Measurements from ENCODE around the gene DGKH.
"Not testable (repeated sequence)": the region's sequence is repeated elsewhere in the genome, so short reads cannot be mapped to it uniquely, and the experiment has no call there.

DGKH gene

DNA sequence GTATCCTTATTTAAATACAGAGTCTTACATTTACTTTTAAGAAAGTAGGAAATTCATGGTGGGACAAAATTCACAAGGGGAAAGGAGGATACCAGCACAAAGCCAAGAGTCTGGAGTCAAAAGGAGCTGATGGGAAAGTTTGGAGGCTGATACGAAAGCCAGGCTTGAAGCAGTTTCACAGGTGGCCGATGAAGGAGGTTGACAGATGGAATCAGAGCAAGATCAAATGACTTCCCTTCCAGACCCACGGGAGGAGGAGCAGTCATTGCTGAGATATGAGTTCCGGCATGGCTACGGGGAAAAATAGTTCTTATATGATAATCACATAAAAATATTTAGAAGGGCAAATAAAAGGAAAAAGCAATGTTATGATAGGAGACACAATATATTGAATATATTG lies 65.0 kb downstream of the DGKH start:
- DNase-seq (ENCODE audit: low read depth in 2 of 2) = no peak

DNA sequence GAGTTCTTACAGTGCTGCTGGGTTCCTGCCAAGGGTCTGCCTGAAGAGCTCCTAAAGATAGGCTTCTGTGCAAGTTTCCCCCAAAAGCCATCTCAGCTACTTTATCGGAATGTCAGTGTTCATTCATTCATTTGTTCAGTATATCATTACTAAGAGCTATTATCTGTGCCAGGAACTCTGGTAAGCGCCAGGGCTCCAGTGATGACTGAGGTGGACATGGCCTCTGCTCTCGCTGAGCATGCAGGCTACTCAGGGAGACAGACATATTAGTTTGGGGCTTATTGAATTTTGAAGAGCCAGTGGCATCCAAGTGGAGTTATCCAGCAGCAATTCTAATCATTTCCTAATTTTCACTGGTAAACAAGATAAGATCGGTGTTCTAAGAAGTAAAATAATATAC lies 65.8 kb downstream of the DGKH start:
- no peak for DNase-seq (ENCODE audit: low read depth in 2 of 2)

GRCh38 chr13:42114912-42115311 lies 66.5 kb downstream of the DGKH start:
- DNase-seq (ENCODE audit: low read depth in 2 of 2) = no peak

GRCh38 chr13:42116225-42116624 lies 67.8 kb downstream of the DGKH start:
- DNase-seq (ENCODE audit: low read depth in 2 of 2) = no peak

GRCh38 chr13:42119041-42119440 lies 70.6 kb downstream of the DGKH start:
- no peak for DNase-seq (ENCODE audit: low read depth in 2 of 2)

DNA sequence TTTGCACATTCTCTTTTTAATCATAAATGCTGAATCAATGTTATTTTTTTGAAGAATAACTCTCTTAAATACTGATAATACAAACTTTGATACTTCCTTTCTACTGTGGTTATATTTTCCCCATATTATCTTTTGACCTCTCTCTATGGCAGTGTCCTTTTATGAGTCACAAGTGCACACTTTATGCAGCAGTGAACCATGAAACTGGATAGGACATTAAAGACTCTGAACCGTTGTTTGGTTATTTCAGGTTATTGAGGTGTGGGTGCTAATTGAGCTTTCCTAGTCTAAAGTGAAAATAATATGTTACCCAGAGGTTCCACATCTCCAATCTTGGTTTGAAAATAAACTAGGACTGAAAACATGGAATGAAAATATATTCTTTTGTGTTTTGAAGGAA lies 71.4 kb downstream of the DGKH start:
- DNase-seq (ENCODE audit: low read depth in 2 of 2) = no peak

DNA sequence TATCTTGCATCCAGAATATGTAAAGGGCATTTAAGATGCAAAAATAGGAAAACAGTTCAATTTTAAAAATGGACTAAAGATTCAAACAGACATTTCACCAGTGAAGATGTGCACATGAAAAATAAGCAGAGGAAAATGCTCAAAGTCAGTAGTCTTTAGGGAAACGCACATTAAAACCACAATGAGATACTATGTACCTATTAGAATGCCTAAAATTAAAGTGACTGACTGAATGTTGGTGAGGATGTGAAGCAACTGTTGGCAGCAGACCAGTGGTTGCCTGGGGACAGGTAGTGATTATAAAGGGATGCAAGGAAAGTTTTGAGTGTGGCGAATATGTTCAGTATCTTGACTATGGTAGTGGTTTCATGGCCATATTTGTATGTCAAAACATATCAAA lies 75.2 kb downstream of the DGKH start:
- no peak for DNase-seq (ENCODE audit: low read depth in 2 of 2)

DNA sequence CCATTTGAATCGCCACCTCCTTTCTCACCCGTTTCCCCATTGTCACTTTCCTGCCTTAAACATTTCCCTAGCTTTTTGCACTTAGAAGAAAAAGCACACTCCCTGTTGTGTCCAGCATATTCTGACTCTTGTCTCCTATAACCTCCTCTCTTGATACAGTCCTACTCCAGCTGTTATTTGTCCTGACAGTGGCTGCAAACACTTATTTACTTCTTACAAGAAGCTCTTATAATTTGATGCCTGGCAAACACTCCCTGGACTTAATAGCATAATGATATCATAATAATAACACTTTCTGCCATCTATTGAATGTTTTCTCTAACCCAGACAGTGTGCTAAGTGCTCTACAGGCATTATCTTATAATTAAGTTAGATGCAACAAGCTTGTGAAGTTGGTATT lies 76.6 kb downstream of the DGKH start:
- no peak for DNase-seq (ENCODE audit: low read depth in 2 of 2)

DNA sequence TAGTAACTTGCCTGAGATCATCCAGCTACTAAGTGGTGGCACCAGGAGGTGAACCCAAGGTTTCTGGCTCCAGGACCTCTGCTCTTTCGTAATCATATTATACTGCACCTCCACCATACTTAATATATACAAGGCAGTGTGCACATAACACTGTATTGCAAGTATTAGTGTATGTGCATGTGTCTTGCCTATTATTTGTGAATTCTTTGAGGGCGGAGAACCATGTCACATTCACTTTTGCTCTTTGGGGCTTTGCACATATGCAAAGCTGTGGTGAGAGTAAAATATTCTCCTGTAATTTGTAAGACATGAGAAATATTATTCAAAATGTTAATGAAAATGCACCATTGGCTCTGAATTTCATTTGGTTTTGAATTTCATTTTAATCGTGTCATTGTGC lies 78.6 kb downstream of the DGKH start:
- no peak for DNase-seq (ENCODE audit: low read depth in 2 of 2)

DNA sequence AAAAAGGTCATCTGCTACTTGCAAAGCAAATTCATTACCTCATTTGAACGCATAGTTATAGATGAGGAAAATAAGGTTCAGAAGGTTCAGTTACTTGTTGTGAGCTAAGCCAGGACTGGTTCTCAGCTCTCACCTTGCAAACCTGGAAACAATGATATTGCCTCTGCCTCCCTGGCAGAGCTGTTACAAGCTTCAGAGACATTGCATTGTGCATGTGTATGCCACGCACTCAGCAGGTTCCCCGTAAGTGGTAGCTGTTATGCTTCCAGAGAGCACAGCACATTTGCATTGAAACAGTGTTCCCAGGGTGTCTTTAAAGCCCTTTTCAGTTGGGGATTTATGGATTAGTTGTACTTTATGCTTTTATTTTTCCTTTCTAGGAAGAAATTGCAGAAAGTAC lies 80.6 kb downstream of the DGKH start:
- no peak for DNase-seq (ENCODE audit: low read depth in 2 of 2)

DNA sequence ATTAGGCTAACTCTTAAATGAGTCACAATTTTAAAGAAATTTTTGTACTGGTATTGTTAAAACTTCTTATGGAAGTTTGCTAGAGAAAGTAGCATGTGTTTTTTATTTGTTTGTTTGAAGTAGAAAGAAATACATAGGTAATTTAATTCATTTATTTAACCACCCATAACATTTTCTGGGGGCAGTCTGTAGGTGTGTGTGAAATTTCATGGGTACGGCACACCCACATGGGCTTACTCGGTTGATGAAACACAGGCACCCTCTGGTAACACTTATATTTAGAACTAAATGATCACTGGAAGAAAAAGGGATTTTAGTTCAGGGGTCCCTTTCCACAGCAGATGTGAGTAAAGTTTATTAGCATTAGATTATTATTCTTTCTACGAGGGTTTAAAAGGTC lies 88.1 kb downstream of the DGKH start:
- no peak for DNase-seq (ENCODE audit: low read depth in 2 of 2)

DNA sequence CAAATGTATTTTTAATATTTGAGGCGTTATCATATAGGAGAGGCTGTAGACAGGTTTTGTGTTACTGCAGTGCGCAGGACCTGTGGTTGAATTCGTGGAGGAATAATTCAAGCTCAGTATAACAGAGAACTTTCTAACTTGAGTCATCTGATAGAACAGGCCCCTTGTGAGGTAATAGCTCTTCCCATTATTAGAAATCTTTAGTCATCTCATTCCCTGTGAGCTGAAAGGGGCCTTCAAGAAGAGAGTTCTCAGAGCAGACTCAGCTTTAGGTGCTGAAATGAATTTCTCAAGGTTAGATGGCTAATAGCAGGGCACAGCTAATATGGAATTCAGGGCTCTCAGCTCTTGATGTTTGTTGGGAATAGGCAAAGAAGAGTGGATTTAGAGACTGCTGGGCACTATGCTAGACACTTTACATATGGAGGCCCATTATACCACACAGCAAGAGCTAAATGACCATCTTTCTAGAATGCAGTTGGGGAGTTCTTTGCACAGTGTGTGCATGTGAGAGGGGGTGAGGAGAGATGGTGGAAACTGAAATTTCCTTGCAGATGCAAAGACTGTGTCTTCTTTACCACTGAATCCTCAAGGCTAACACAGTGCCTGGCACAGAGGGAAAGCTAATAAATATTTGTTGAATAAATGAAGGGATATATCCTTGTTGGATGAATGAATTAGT lies 89.5 kb downstream of the DGKH start:
- DNase-seq (ENCODE audit: low read depth in 2 of 2) = no peak

DNA sequence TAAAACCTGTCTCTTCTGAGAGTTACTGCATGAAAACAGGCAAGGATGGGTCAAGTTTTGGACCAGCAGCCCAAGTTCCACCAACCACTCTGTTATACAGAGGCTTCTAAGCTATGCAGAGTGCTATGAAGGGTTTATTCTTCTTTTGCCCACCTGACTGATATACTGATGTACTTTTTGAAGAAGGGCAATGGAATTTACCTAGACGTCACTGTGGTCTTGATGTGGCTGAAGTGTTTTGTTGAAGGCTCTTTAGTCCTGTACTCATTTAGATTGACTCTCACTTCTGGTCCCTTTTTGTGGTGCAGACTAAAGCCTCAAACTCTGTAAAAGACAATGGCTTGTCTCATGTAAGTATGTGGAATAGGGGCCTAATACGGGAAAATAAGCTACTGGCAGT lies 92.0 kb downstream of the DGKH start:
- DNase-seq (ENCODE audit: low read depth in 2 of 2) = no peak

- DNase-seq (ENCODE audit: low read depth in 2 of 2) = not testable (repeated sequence)
Observed at GRCh38 chr13:42141052-42141451, 92.6 kb downstream of the DGKH start.

- DNase-seq (ENCODE audit: low read depth in 2 of 2) = no peak
Observed at GRCh38 chr13:42146359-42146758, 97.9 kb downstream of the DGKH start.

- no peak for DNase-seq (ENCODE audit: low read depth in 2 of 2)
Observed at GRCh38 chr13:42148538-42148937, 100.1 kb downstream of the DGKH start.

- DNase-seq (ENCODE audit: low read depth in 2 of 2) = no peak
Observed at GRCh38 chr13:42149136-42149535, 100.7 kb downstream of the DGKH start.

- no peak for DNase-seq (ENCODE audit: low read depth in 2 of 2)
Observed at GRCh38 chr13:42151781-42152180, 103.3 kb downstream of the DGKH start.

DNA sequence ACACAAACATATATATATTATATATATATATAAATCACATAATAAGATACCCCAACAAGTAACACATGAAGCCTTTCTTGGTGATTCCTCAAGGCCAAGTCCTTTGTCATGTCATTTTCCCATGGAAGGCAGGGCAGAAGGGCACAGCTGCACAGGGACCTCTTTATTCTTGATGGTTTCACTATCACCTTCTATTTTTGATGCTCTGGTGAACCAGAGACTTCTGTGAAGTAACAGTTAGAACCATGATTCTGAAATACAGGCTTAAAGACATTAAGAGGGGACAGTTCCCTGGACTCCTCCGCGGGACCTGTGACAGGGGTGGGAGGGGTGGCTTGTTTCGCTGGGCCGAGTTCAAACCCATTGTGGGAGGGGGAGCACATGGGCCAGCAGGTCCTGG lies 104.0 kb downstream of the DGKH start:
- no peak for DNase-seq (ENCODE audit: low read depth in 2 of 2)

DNA sequence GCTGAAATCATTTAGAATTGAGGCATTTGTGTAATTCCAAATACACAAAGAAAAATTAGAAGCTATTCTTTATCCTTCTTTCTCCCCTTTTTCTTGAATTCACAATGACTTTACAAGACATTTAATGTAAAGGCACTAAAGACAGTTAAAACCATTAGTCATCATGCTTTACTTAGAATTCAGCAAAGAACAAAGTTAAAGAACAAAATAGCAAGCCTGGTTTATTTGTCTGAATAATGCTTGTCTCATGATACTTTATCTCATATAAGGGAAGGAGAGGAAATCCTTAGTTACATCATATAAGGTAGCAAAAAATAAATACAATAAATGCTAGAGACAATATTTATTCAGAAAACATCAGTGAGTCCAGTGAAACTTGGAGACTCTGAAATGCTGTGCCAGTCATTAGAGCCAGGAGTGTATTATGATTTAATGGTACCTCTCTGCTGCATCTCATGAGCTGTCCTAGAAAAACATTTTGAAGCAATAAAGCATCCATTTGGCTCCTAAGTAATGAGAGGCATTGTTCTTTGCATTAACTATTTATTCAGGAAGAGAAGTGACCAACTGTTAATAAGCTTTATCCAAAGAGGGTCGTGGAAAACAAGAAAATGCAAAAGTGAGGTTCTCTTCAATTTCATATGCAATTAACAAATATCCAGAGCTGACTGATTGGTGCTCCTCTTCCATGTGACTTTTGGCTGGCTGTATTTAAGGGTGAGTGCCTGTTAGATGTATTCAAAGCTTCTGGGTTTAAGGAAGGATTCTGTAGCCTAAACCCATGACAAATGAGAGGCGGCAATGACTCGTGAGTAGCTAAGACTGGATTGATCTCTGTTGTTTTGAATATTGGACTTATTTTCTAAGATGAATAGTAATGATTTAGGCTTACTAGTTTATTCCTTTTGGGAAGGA lies 105.0 kb downstream of the DGKH start:
- no peak for DNase-seq (ENCODE audit: low read depth in 2 of 2)

DNA sequence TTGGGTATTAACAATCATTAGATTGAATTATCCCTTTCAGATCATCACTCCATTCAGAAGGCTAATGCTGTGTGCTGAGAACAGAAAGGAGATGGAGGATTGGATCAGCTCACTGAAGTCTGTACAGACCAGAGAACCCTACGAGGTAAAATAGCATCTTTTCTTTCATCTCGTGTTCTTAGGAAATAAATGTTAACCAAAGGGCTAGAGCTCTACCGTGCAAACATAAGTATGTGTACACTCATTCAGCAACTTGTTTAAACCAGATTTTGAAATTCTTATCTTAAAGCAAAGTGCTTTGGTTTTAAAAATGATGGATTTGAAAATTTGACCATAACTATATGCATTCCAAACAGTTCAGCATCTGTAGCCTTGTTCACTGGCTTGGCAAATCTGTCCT lies 106.8 kb downstream of the DGKH start:
- no peak for DNase-seq (ENCODE audit: low read depth in 2 of 2)

DNA sequence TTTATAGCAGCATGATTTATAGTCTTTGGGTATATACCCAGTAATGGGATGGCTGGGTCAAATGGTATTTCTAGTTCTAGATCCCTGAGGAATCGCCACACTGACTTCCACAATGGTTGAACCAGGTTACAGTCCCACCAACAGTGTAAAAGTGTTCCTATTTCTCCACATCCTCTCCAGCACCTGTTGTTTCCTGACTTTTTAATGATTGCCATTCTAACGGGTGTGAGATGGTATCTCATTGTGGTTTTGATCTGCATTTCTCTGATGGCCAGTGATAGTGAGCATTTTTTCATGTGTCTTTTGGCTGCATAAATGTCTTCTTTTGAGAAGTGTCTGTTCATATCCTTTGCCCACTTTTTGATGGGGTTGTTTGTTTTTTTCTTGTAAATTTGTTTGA lies 114.9 kb downstream of the DGKH start:
- DNase-seq (ENCODE audit: low read depth in 2 of 2) = not testable (repeated sequence)

DNA sequence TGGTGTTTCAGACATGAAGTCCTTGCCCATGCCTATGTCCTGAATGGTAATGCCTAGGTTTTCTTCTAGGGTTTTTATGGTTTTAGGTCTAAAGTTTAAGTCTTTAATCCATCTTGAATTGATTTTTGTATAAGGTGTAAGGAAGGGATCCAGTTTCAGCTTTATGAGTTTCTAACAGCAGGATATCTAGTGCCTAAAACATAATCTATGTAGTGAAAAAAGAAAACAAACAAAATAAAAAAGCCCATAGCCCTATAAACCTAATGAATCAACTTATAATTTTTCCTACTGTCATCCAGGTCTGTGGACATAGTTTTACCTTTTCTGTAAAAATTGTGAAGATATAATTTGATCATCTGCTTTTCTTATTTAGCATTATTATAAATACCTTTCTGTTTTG lies 115.5 kb downstream of the DGKH start:
- DNase-seq (ENCODE audit: low read depth in 2 of 2) = not testable (repeated sequence)

Data from fibroblast of skin of left biceps (primary cell).